NOMO-1 treated with DMSO at 0.1 percent for 48 hours (cell line): ENCODE measurements around the gene SLC16A2.

Source experiments
- DNase-seq: peaks from one replicate; lab custom pipeline; 2025; ENCODE audit not compliant: unreplicated experiment; lab: John Stamatoyannopoulos, UW

SLC16A2 gene

DNA sequence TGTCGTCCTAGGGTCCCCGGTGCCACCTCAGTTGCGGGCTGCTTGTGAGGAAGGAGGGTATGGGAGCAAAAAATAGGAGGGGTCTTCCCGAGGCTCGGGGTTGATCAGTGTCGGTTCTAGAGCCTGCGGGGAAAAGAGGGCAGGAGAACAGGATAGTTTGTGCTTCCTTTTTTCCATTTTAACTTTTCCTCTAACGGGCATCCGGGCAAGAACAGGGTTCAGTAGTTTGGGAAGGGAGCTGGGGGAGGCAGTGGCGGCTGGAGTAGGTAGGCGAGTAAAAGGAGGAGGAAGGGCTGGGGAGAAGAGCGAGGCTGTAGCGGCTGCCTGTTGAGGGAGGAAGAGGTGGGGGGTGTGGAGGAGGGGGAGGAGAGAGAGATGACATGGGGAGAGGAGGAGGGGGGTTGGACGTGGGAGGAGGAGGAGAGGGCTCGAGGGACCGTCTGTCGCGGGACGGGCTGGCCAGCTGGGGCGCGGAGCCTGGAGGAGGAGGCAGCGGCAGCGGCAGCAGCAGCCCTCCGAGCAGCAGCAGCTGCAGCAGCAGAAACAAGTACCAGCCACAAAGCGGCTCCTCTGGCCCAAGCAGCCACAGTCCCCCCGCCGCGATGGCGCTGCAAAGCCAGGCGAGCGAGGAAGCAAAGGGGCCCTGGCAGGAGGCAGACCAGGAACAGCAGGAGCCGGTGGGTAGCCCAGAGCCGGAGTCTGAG is at the start of gene SLC16A2:
Gene SLC16A2 (plus strand): TSS at position 458 of the 704 bp plus-strand sequence. CDS start 145 bp downstream, at position 603.
- no peak for DNase-seq

DNA sequence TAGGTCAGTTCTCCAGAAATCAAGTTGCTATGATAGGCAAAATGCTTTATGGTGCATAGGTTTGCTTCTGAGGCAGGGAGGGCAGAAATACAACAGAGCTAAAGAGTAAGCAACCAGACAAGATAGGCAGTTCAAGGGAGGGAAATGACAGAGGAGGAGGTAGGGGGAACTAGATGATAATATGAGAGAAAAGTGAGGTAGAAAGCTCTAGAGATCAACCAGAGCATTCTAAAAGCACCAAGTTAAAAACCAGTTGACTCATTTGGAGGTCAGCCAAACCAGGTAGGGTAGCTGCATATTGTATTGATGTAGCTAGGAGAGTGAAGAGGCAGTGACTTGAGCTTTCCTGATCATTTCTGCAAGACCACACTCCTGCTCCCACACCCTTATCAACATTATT is 49.0 kb upstream of the SLC16A2 start:
- no peak for DNase-seq

DNA sequence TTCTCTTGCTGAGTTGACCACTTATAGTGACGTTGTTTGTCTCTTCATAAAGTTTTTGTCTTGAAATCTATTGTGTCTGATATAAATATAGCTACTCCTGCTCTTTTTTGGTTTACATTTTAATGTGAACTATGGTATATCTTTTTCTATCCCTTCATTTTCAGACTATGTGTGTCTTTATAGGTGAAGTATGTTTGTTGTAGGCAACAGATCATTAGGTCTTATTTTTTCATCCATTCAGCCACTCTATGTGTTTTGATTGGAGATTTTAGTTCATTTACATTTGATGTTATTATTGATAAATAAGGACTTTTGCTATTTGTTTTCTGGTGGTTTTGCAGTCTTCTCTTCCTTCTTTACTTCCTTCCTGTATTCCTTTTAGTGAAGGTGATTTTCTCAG is 44.0 kb upstream of the SLC16A2 start:
- DNase-seq, result no peak

DNA sequence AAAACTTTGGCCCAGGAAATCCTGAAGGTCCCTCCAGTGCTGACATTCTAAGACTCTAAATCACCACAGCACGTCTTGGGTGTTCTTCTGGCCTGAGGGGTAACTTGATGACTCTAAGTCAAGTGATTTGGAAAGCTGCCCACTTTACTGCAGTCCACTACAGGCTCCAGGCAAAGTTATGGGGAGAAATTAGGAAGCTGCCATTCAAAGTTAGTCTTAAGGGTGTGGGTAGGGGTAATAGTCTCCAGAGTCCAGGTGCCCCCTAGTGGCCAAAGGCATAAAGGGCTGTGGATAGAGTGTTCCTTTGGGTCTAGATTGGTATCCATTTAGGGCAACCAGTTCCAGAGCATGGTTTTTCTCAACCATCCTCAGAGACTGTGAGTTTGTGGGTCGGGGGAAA is 38.7 kb upstream of the SLC16A2 start:
- peak; percentile 76 for DNase-seq

DNA sequence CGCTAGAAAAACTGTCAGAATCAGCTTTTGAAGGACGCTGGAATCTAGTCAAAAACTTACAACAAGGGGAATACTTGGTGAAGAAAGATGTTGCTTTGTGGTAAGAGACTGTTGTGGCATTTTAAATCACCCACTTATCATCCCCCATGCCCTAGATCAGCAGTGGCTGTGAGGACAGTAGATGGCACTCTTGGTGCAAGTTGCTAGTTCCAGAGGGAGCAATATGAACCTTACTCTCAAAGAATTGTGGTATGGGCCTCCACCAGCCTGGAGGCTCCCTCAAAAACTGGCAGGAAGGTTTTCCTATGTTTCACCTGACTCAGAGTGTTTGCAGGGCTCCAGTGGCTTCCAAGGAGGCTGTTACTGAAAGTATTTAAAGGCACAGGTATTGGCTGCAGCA is 37.7 kb upstream of the SLC16A2 start:
- DNase-seq, result peak; percentile 17

DNA sequence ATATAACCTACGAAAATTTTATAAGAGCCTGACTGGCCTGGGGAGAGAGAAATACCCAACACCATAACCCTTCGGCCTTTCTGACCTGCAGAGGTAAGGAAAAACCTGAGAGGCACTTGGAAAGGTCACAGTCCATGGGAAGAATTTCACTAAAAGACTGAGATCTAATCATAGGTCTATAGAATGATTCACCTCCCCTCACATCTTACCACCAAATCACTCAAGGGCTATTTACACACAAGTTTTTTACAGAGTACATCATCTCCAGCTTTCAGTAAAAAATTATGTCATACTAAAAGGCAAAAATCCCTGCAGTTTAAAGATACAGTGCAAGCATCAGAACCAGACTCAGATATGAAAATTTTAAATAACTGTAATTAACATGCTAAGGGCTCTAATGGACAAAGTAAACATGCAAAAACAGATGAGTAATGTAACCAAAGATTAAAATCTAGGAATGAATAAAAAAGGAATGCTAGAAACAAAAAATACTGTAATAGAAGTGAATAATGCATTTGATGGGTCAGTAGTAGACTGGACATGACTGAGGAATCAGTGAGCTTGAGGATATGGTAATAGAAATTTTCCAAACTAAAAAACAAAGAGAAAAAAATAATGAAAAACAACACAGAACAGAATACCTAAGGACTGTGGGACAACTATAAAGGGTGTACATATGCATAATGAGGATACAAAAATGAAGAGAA is 32.1 kb upstream of the SLC16A2 start:
- DNase-seq, result no peak

DNA sequence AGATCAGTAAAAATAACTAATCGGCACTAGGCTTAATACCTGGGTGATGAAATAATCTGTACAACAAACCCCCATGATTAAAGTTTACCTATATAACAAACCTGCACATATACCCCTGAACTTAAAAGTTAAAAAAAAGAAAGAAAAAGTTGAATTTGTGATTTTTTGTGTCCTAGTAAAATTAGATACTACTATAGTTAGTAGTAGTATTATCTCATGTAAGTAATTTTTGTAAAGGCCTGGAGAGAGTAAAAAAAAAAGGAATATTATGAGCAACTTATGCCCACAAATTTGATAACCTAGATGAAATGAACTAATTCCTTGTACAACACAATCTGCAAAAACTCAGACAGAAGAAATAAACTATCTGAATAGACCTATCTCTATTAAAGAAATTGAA is 25.7 kb upstream of the SLC16A2 start:
- DNase-seq, result no peak

DNA sequence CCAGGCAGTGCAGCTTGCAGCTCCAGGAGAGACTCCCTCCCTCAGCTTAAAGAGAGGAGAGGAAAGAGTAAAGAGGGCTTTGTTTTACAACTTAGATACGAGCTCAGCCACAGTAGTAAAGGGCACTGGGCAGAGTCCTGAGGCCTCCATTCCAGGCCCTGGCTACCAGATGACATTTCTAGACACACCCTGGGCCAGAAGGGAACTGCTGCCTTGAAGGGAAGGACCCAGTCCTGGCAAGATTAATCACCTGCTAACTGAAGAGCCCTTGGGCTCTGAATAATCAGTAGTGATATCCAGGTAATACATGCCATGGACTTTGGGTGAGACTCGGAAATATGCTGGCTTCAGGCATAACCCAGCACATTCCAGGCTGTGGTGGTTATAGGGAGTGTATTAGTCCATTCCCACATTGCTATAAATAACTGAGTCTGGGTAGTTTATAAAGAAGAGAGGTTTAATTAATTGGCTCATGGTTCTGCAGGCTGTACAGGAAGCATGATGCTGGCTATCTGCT is 15.3 kb upstream of the SLC16A2 start:
- DNase-seq, result no peak

DNA sequence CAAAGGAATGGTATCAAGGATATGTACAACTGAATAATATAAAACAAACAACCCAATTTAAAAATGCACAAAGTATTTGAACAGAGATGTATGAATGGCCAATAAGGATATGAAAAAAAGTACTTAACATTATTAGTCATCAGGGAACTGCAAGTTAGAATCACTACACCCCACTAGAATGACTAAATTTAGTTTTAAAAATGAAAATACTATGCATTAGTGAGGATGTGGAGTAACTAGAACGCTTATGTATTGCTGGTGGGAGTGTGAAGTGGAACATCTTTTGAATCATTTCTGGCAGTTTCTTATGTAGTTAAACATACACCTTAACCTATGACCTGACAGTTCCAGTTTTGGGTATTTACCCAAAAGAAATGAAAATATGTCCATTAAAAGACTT is 13.0 kb upstream of the SLC16A2 start:
- no peak for DNase-seq

DNA sequence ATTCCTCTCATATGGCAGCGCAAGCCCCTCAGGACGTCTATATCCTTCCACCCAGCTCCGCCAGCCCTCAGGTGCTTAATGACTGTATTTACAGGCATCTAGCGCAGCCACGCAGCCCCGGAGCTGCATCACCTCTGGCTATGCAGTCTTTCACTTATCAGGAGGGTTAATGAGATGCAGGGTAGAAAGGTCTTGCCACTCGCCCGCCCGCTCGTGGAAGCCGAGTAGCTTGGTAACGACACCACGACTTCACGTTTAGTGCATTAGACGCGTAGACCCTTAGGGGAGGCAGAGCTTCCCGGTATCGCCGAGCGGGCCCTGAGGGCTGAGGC is 1.5 kb upstream of the SLC16A2 start:
- no peak for DNase-seq

DNA sequence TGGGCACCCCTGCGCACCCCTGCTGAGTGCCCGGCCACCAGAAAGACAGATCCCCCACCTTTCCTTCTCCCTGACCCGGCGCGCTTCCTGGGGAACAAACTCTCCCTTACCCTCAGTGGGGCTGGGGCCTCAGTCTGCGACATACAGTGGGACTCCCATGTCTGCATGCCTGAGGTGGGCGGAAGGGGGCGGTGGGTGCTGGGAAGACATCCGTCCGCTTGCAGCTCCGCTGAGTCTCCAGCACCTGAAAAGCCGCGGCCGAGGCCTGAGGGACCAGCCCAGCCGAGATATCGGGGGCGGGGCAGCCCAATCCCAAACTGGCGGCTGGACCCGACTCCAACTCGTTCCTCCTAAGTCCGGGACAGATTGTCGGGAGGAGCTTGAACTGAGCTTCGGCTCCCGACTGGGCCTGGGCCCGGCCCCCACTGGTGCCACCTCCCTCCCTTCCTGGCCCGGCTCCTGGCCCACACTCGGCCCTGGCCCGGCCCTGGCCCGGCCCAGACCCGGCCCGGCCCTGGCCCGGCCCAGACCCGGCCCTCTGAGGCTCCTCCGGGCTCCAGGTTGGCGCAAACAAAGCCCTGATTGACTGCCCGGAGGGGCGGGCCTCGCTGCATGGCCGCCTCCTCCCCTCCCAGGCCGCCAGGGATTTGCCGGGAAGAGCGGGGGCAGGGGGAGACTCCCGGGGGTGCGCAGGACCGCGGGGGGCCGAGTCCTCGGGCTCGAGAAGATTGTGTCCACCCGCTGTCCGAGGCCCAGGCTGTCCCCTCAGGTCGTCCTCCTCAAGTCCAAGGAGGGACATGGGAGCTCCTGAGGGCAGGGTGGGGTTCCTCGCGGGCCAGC is 877 bp upstream of the SLC16A2 start:
- no peak for DNase-seq

DNA sequence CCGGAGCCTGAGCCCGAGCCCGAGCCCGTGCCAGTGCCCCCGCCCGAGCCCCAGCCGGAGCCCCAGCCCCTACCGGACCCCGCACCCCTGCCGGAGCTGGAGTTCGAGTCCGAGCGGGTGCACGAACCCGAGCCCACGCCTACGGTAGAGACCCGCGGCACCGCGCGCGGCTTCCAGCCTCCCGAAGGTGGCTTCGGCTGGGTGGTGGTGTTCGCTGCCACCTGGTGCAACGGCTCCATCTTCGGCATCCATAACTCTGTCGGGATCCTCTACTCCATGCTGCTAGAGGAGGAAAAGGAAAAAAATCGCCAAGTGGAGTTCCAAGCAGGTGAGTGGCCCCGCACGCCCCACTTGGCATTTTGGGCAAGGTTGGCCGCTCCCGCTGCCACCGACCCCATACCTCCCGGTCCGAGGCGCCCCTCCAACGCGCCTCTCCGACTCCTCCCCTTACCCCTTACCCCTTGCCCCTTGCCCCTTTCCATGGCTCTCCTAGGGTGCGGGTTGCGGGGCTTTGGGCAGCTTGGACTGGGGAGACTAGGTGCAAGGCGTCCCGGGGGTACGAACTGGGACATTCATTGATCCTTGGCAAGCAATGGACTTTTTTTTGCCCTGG is 553 bp downstream of the SLC16A2 start:
- DNase-seq, result no peak

DNA sequence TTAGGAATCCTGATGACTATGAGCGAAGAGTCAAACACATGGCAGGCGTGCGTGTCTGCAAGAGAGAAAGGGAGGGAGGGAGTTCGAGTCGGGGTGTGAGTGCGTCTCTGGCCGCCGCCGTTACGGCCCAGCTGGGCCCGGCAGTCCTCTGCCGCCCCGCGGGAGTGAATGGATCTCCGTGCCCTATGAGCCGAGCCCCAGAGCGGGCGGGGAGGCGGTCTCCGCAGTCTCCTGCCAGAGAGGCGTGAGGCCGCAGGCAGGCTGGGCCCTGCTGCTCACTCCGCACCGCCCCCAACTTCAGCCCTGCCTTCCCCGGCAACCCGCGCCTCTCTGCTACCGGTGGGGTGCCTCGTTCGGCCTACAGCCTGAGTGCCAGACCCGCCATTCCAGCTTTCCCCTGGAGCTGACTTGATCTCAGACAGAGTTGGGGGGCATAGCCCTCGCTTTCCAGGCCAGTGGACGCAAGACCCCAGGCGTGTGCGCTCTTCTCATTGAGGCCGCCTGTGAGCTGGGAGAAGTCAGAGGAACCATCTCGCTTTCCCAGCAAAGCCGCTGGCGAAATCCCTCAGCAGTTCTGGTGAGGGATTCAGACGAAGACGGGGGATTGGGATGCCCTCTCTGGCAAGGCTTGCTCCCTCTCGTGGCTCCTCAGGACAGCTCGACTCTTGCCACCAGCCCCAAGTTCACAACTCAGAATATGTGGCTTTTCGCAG is 1.4 kb downstream of the SLC16A2 start:
- DNase-seq, result no peak

DNA sequence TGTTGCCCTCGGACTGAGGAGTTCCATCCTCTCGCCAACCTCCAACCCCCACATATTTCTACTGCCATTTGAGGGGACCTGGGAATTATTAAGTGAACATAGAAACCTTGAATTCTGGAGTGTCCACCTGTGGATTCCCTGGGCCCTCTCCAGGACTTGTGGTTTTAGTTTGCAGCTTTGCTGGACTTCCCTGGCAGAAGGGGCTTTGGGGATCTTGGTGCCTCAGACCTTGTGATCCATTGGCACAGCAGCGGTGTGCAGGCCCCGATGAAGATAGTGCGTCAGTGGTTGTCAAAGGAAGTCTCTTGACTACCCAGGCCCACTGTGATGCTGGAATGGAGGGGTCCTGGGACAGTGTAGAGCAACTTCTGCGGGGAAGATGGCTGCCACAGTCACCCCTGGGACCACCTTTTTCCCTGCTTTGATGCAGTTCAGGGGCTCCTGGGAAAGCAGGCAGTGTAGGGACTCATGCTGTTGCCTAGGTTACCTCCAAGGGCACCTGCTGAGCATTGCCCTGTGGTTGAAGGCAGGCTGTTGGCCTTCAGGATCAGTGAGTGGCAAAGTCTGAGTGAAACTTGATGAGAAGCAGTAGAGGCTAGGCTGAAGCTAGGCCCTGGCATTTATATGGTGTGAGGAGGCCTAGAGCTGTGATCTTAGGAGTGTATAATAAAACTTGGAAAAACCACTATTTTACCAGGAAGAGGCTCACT is 2.2 kb downstream of the SLC16A2 start:
- DNase-seq, result no peak

DNA sequence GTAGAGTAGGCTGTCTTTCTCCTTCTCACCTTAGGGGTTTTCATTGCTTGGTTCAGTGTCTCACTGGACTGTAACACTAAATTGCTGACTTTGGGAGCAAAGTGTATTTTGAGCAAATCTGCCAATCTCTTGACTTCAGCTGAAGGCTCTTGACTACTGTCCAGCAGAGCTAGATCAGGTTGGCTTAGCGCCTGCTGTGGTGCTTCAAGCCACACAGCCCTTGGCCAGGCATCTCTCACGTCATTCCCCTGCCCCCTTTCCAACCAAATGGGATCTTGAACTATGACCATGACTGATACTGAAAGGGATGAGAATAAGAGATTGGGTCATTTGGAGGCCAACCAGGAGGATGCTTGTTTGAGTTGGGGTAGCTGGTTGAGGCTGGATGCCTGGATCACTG is 4.8 kb downstream of the SLC16A2 start:
- DNase-seq, result no peak

DNA sequence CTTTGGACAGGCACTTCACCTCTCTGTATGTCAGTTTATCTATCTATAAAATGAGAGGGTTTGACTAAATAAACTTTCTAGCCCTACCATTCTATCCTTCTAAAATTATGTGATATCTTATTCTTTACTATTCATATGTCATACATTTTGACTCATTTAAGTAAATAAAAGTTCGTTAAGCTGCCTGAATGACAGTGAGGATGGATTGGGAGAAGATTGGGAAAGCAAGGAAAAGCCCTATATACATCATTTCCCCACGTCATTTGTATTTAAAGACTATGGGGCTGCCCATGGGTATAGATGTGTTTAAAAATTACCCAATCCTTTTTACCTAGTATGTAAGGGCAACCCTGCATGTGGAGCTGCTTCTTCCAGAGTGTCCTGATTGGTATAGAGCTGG is 5.3 kb downstream of the SLC16A2 start:
- DNase-seq, result no peak

DNA sequence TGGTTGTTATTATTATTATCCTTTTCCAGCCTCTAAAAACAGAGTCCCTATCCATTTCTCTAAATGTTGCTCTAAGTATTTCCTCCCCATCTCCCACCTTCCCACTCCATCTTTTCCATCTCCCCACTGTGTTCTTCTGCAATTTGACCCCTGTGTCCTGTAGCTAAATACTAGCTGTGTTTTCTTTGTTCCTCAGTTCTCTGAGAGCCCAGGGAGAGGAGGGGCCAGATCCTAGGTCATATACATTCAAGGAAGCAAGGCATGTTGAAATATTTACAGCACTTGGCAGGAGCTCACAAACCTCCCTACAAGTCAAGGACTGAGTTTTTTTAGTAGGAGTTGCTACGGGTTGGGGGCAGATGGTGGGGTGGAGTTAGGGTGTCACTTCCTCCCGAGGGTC is 10.5 kb downstream of the SLC16A2 start:
- no peak for DNase-seq

DNA sequence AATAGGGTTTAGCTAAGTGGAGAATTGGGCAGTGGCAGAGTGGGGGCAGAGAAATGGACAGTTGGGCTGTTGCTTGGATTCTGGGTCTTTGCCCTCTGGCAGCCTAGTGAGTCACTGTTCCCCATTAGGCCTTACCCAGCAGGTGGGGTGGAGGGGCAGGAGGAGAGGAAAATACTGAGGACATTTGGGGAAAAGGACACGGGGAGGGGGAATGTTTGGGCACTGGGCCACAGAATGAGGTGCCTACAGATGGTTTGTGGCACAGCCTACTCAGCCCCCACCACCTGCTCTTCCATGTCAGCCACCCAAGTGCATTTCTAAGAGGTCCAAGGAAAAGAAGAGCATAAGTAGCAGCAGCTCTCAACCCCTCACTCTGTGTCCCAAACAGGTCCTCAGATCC is 13.0 kb downstream of the SLC16A2 start:
- DNase-seq, result no peak

DNA sequence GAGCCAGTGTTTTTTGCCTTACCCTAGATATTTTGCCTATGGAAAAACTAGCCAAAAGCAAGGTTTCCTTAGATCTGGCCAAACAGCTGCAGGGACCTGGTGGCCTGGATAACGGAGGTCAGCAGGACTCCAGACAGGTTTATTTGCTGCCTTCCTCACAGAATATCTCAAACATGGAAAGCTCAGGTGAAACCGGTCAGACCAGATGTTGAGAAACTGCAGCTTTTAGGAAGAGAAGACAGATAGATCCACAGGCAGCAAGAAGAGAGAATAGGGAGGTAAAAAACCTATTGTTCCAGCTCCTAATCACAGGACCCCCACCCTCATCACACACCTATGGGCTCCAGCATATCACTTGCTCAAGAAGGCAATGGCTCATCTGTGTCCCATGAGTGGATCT is 16.2 kb downstream of the SLC16A2 start:
- DNase-seq, result no peak

DNA sequence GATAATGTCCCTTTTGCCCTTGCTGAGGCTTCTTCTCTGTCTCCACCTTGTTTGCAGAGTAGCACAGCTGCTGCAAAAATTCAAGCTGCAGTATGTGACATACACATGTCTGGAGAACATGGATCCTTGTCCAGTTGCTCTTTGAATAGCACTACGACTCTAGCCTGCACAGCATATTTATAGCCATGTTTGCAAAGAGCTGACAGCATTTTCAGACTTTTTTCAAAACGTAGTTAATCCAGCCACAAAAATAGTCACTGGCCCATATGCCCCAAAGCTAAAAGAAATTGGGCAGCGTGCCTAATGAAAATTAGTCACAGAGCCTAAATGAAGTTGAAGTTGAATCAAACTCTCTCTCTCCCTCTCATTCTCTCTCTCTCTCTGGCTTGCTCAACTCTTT is 17.5 kb downstream of the SLC16A2 start:
- no peak for DNase-seq
